Stimulated activated CD4-positive, alpha-beta T cell treated with anti-CD3 and anti-CD28 coated beads, Interleukin-1b, Interleukin-23, amount 100 ng/mL, for 4 hours (primary cell): ENCODE measurements around the gene AFF1.
"Not testable (repeated sequence)": the region's sequence is repeated elsewhere in the genome, so short reads cannot be mapped to it uniquely, and the experiment has no call there.

ENCODE experiments used
- DNase-seq, 2 donors: peaks; one replicate each; pipeline ENCODE4 v3.0.0-alpha.2; 2020; ENCODE audit warnings: low read depth in 2 of 2

The AFF1 gene

DNA sequence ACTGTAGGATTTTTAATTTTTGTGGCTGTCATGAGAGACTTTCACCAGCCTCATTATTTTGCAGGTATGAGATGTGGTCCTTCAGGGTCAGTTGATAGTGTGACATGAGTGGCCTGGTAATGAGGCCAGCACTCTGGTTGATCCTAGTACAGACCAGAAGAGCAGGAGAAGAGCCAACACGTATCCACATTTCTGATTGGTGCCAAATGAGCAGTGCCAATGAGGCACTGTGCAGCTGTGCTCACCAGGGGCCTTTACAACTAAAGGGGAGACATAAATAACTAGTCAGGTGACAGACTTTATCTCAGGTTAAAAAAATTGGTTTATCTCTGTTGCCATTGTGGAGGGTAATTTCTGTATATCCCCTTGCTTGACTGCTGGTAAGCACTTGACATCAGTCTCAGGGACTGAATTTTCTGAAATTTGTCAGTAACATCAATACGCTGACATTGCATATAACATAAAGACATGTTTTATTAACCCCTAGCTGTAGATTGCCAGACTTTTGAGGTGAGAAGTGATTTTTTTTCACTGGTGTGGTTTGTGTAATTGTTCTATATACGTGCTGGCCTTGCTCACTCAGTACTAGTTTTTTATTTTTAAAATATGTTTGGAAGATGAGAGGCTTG, 101.2 kb downstream of the AFF1 start:
- DNase-seq, result no peak

DNA sequence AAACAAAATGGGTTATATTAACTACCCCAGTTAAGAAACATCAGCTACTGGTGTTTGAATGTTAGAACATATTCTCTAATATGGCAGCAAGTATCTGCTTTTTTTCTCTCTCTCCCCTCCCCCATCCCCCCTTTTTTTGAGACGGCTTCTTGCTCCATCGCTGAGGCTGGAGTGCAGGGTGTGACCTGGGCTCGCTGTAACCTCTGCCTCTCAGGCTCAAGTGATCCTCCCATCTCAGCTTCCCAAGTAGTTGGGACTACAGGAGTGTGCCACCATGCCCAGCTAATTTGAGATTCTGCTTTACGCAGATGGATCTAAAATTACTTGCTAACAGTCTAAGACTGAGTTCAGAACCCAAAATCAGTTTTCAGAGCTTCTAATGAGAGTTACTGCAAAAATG, 101.9 kb downstream of the AFF1 start:
- DNase-seq, result no peak

DNA sequence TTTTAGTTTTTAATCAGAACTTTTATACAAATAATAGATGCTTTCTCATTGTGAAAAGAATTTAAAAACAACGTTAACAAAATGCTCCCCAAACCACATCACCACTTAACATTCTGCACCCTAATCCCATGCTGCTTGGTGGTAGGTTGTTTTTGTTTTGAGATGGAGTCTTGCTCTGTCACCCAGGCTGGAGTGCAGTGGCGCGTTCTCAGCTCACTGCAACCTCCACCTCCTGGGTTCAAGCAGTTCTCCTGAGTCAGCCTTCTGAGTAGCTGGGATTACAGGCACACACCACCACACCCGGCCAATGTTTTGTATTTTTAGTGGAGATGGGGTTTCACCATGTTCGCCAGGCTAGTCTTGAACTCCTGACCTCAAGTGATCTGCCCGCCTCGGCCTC, 102.4 kb downstream of the AFF1 start:
- DNase-seq, result not testable (repeated sequence)

DNA sequence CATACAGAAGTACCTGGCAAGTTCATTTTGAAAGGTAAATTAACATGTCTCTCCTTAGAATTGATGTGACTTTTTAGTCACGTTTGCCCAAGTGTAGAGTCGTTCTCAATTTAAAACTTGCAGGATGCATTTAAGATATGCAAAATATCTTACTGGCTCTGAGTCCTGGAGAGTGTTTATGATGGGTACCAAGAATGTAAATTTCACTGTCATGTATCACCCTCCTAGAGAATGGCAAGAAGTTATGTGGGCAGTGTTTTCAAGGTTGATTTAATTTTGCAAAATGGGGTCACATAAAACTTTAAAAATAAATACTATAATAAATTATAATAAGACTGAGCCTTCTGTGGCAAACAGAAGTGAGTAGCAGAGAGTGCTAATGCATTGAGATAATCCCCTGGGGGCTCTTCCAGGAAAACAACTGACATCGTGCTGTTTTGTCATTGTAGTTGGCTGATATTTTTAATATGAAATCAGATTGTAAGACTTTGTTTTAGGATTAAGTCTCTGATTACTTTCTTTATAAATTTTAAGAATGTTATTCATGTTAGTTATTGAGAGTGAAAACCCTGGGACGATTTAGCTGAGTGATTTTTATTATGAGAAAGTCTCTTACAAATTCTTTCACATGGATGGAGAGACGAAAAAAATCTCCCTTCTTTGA, 103.0 kb downstream of the AFF1 start:
- no peak for DNase-seq

- no peak for DNase-seq
Measured at GRCh38 chr4:87038837-87039615, 104.2 kb downstream of the AFF1 start.

DNA sequence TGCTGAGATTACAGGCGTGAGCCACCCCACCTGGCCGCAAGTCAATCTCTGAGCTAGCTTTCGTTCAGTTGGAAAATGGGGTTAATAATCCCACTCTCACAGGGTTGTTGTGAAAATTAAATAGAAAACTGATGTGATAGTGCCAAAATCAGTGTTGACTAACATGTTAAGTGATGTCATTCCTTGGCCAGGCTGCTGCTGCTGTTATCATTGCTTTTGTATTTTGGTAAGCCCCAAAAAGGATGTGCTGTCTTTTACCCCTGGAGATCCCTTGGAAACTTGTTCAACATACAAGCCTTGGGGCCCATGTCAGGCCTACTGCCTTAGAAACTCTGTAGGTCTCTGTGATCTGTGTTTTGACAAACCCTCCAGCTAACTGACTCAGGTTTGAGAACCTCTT, 106.3 kb downstream of the AFF1 start:
- DNase-seq, result no peak

DNA sequence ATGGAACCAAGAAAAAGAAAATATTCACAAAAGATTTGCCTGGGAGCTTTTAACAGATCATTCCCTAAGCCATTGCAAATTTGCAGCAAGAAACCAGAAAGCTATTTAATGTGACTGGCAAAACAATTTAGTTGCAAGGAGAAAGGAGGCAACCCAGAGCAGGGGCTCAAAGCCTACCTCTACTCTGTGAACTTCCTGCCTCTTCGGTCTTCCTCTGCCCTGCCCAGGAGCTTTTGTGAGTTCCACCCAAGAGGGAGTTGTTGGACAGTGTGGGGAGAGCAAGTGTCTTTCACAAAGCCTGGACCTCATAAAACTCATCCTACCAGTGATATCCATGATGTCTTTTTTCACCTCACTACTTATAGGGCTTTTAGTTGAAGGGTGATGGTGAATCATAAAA, 107.4 kb downstream of the AFF1 start:
- no peak for DNase-seq

DNA sequence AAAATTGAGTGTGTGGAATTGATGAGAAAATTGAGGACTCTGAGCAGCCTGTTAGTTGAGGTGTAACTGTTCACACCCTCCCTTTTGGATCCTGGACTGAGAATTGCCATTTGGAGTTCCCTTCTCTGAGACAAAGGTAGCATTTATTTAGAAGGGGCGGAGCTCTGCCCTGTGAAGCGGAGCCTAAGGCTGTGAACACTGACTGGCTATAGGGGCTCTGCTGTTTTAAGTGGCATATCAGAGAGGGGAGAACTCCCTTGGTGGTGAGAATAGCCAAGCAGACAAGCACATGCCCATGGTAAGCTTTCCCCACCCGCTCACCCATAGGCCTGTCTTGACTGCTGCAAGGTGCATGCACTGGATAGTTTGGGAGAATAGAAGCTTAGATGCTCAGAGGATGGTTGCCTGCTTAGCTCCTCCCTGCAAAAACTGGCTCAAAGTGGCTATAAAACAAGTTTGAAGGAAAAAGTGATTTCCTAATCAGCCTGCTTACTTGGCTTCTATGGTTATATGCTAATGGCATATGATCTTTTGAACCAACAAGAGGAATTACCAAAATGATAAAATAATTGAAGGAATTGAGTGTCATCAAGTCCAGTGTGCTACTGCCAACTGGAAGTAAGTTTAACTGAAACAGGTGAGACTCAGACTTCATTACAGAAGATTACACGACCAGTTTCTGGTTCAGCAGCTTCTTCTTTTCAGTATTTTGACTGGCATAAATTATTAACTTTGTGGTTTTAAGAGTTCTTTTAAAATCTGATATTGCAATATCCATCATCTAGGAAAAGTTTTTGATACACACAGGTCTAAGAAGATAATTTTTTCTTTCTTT, 108.4 kb downstream of the AFF1 start:
- no peak for DNase-seq

- no peak for DNase-seq
Measured at GRCh38 chr4:87044511-87045233, 109.9 kb downstream of the AFF1 start.

GRCh38 chr4:87045234-87045558, 110.4 kb downstream of the AFF1 start:
- DNase-seq, result no peak

GRCh38 chr4:87045659-87046058, 110.8 kb downstream of the AFF1 start:
- DNase-seq, result no peak

GRCh38 chr4:87046121-87046551, 111.3 kb downstream of the AFF1 start:
- no peak for DNase-seq

- no peak for DNase-seq
Measured at GRCh38 chr4:87047281-87047798, 112.5 kb downstream of the AFF1 start.

GRCh38 chr4:87049508-87049907, 114.7 kb downstream of the AFF1 start:
- DNase-seq, result no peak

DNA sequence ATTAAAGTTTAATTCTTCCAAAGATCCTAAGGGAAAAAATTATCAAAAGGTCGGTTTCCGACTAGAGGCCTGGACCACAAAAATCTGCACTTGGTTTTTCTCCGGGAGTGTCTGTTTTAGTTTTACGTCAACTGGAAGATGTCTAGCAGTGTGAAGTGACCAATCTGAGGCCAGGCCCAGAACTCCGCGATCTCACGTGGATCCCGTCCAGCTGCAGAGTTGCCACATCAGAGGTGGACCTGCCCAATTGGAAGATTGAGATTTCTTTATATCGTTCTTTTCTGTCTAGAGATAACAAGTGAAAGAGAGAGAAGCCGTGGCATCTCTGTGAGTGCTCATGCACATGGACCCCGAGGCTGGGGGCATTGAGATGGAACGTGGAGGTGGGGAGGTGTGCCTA, 115.8 kb downstream of the AFF1 start:
- DNase-seq, result no peak

- DNase-seq, result no peak
Measured at GRCh38 chr4:87051121-87051713, 116.4 kb downstream of the AFF1 start.

DNA sequence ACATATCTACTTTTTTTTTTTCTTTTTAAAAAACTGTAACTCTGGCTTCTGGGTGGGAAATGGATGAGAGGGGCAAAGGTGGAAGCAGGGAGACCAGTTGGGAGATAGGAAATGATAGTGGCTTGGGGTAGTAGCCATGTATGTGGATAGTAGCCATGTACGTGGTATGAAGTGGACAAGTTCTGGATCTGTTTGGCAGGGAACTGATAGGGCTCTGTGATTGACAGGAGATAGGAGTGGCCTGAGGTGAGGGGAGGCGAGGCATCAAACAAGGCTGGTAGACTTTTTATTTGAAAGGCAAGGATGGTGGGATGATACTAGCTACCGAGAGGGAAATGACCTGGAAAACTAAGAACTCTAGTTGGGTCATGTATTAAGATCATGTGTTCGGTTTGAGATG, 117.8 kb downstream of the AFF1 start:
- no peak for DNase-seq

DNA sequence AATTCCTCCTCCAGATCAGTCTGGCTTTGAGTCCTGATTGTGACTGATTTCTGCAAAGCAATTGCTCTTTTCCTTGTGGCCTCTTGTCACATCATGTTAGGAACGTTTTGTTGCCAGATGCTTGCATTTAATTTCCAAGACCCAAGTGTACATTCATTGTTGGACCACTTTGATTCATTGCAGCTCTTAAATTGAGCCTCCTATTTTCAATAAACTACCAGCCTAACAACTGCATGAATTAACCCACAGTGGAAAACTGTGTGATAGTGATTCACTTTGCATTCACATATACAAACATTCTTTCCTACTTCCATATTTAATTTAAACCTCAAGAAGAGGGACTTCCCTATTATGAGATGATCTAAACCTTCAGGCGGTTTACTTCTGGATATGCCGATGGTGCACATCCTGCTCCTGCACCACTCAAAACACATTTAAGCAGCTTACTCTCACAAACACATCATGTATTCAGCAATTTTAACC, 118.4 kb downstream of the AFF1 start:
- no peak for DNase-seq

DNA sequence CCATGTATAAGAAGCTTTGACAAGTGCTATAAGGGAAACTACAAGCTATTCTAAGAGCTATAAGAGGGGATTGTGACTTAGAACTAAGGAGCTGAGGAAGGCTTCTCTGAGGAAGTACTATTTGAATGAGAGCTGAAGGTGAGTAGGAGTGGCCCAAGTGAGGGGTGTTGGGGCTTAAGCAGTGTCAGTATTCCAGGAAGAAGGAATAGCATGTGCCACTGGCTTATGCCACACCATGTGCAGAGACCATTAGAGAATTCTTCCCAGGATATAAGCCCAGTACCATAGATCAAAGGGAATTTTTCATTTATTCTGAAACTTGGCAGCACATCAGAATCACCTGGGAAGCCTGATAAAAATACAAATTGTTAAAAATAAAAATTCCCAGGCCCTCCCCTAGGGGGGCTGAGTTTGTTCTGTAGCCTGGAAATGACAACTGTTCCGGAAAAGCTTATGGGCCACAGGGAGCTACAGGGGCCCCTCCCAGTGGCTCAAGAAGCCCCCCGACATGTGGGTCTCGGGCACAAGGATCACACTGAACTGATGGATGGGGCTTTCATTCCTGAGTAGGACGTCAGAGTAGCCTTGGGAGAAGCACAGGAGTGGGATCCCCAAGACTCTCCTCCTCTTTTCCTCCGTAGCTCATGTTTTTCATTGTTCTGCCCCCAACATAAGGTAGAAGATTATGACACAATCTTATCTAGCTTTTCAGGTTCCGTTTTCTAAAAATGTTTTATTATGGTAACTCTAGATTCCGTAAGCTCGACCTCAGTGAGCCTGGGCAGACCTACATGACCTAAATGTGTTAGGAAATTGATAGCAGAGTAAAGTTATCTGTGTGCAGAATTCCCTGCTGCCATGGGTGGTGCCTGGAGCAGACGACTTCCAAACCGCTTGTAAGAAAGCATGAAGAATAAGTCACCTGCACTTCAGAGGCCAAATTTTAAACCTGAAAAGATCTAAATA, 119.3 kb downstream of the AFF1 start:
- DNase-seq, result no peak

DNA sequence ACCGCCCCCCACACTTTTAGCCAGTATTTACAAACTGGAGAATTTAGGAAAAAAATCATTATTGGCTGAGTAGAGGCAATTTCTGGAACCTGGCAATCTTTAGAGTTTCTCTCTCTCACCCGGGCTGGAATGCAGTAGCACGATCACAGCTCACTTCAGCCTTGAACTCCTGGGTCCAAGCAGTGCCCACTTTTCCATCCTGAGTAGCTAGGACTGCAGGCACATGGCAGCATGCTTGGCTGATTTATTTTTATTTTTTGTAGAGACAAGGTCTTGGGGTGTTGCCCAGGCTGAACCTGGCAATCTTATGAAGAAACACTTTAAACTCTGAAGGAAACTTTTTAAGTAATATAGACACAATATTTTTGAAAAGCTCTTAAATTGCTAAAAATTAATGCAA, 120.1 kb downstream of the AFF1 start:
- no peak for DNase-seq
